Peyer's patch (tissue), 4 donors: Measurements from ENCODE around the gene EVL.

Experiments
- POLR2A ChIP-seq, 2 donors: fragments of 450-650 bp; IDR thresholded peaks; one replicate each; pipeline ENCODE4 v1.5.1; 2017; ENCODE audit warnings: antibody characterized with exemption in 2 of 2, mild to moderate bottlenecking in 2 of 2, moderate library complexity in 2 of 2
- TF ChIP-seq, protein P1 (sequence below), 6 experiments: fragments of 450-650 bp in 4 of 6; fragments of 200-600 bp in 2 of 6; sonication (generic) in 1 of 6; IDR thresholded peaks; one replicate each; pipeline ENCODE4 v1.5.1; 2017 to 2019; ENCODE audit warnings: antibody characterized with exemption in 6 of 6, mild to moderate bottlenecking in 3 of 6, moderate library complexity in 1 of 6

DNA sequence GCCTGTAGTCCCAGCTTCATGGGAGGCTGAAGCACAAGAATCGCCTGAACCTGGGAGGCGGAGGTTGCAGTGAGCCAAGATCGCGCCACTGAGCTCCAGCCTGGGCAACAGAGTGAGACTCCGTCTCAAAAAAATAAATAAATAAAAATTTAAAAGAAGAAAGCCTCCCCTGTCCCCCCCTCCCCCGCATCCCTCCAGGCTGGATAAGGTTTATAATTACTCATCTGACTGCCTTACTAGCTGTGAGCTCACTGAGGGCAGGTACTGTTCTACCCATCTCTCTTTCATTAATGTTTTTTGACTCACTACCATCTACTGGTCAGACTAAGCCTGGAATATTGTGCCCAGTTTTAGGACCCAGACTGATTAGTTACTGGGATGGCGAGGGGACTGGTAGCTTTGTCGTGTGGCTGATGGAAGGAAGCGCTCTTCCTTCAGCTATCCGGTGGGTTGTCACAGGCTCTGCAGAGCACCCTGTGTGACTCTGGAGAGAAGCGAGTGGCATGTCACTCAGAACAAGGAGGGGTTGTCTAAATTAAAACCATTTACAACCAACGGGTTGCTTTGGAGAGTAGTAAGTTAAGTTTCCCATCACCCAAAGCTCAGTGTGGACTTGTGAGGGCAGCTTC is 16.9 kb downstream of the EVL start:
- no peak for TF ChIP-seq POLR2A (IDR thresholded peaks at IDR 0.05)
- TF ChIP-seq, protein P1, sequence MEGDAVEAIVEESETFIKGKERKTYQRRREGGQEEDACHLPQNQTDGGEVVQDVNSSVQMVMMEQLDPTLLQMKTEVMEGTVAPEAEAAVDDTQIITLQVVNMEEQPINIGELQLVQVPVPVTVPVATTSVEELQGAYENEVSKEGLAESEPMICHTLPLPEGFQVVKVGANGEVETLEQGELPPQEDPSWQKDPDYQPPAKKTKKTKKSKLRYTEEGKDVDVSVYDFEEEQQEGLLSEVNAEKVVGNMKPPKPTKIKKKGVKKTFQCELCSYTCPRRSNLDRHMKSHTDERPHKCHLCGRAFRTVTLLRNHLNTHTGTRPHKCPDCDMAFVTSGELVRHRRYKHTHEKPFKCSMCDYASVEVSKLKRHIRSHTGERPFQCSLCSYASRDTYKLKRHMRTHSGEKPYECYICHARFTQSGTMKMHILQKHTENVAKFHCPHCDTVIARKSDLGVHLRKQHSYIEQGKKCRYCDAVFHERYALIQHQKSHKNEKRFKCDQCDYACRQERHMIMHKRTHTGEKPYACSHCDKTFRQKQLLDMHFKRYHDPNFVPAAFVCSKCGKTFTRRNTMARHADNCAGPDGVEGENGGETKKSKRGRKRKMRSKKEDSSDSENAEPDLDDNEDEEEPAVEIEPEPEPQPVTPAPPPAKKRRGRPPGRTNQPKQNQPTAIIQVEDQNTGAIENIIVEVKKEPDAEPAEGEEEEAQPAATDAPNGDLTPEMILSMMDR (IDR thresholded peaks at IDR 0.05), result no peak
